ENCODE measurements around the gene ATP9A. TPM values are rescaled to one million over a fixed set of nuclear protein-coding genes. Genes with fewer than 3 reads are reported as not detected.

Gene ATP9A, protein sequence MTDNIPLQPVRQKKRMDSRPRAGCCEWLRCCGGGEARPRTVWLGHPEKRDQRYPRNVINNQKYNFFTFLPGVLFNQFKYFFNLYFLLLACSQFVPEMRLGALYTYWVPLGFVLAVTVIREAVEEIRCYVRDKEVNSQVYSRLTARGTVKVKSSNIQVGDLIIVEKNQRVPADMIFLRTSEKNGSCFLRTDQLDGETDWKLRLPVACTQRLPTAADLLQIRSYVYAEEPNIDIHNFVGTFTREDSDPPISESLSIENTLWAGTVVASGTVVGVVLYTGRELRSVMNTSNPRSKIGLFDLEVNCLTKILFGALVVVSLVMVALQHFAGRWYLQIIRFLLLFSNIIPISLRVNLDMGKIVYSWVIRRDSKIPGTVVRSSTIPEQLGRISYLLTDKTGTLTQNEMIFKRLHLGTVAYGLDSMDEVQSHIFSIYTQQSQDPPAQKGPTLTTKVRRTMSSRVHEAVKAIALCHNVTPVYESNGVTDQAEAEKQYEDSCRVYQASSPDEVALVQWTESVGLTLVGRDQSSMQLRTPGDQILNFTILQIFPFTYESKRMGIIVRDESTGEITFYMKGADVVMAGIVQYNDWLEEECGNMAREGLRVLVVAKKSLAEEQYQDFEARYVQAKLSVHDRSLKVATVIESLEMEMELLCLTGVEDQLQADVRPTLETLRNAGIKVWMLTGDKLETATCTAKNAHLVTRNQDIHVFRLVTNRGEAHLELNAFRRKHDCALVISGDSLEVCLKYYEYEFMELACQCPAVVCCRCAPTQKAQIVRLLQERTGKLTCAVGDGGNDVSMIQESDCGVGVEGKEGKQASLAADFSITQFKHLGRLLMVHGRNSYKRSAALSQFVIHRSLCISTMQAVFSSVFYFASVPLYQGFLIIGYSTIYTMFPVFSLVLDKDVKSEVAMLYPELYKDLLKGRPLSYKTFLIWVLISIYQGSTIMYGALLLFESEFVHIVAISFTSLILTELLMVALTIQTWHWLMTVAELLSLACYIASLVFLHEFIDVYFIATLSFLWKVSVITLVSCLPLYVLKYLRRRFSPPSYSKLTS
- total RNA-seq = 13.9 and 30.9 TPM in 2 replicates

DNA sequence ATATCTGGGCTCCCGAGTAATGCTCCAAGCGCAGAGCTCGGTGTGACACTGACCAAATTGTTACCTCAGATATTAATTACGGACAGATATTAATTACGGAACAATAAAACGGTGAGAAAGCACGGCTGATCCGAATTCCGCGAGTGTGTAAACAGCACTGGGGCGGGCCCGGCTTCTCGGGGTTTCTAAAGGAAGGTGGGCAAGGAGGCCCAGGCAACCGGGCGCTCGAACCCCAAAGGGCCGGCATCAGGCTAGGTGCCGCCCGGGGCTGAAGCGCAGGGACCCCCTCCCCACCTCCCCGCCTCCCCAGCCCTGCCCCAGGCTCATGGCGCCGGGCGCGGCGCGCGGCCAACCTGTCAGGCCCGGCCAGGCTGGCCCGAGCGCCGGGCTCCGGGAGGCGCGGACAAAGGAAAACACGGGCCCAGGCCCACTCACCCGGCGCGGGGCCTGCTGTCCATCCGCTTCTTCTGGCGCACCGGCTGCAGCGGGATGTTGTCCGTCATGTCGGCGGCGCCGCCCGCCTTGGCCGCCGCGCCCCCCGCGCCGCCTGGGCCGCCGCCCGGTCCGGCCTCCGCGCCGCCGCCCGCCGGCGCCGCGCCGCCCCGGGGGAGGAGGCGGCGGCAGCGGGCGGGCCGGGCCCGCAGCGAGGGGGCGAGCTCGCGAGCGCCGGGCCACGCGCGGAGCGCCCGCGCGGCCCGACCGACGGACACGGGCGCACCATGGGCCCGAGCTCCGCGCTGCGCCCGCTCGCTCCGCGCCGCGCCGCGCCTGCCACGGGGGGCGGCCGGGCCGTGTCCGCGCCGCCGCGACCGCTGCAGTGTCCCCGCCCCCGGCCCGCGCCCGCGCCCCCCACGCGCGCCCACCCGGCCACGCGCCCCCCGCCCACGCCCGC is at the start of gene ATP9A:
Gene ATP9A (minus strand): TSS at position 524 of the 892 bp plus-strand sequence. CDS start 21 bp downstream, at position 503.

GRCh38 chr20:51802170-51802751 is 34.1 kb upstream of the ATP9A start, which contains the start of gene SALL4:
TSS of gene SALL4 (minus strand) at chr20:51802521. CDS start at chr20:51802408, 113 bp downstream.

Other genes starting within 250 kb of the ATP9A start
- gene NFATC2, start 225.7 kb downstream of the ATP9A start, total RNA-seq = not detected in 2 replicates
- 0.22 and 0.25 TPM in 2 replicates for gene SALL4, start 34.1 kb upstream of the ATP9A start, total RNA-seq